ENCODE data around the gene PLPPR3.

DNA sequence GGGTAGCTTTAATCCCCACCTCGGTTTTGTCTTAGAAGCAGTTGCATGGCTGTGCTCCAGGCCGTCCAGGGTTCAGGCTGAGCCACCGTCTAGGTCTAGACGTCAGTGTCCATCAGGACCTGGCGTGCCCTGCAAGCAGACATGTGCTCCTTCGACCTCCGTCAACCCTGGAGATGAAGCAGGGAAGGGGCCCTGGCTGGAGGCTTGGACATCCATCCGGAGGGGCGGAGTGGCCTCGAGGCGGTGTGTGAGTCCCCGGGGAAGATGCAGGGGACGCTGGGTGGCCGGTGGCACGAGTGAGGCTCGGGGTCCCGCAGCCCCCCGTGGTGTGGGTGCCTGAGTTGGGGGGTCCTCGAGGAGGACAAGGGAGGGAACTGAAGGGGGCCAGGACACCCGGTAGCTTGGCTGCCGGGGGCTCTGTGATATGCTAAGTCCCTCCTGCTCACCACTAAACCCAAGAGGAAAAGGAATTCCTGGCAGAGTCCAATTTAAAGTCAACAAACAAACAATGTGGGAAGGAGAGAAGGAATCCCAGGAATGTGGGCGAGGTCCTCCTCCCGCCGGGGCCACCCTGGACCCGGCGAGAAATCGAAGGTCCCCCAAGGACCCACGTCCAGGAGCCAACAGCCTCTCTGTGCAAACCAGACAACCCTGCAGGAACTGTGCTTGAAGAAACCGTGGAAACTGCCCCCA lies 39.4 kb downstream of the PLPPR3 start:
- TF ChIP-seq, protein P1, sequence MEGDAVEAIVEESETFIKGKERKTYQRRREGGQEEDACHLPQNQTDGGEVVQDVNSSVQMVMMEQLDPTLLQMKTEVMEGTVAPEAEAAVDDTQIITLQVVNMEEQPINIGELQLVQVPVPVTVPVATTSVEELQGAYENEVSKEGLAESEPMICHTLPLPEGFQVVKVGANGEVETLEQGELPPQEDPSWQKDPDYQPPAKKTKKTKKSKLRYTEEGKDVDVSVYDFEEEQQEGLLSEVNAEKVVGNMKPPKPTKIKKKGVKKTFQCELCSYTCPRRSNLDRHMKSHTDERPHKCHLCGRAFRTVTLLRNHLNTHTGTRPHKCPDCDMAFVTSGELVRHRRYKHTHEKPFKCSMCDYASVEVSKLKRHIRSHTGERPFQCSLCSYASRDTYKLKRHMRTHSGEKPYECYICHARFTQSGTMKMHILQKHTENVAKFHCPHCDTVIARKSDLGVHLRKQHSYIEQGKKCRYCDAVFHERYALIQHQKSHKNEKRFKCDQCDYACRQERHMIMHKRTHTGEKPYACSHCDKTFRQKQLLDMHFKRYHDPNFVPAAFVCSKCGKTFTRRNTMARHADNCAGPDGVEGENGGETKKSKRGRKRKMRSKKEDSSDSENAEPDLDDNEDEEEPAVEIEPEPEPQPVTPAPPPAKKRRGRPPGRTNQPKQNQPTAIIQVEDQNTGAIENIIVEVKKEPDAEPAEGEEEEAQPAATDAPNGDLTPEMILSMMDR (IDR thresholded peaks at IDR 0.05; ENCODE audit: insufficient read depth, low read length, poor library complexity, severe bottlenecking) = no peak
- no peak for TF ChIP-seq EZH2phosphoT487 (conservative IDR thresholded peaks at IDR 0.05; ENCODE audit: low read length)

All from SU-DHL-6 (cell line).